RCC 7860 (cell line): ENCODE results near the gene PARP9.

Experiments
- DNase-seq: peaks from one replicate; pipeline ENCODE4 v3.0.0-alpha.2; 2015; ENCODE audit warnings: low spot score
- FAIRE-seq: peaks from 2 replicates; lab custom pipeline; 2012; peaks lifted over from hg19 to GRCh38; lab: Jason Lieb, UNC

Gene PARP9

DNA sequence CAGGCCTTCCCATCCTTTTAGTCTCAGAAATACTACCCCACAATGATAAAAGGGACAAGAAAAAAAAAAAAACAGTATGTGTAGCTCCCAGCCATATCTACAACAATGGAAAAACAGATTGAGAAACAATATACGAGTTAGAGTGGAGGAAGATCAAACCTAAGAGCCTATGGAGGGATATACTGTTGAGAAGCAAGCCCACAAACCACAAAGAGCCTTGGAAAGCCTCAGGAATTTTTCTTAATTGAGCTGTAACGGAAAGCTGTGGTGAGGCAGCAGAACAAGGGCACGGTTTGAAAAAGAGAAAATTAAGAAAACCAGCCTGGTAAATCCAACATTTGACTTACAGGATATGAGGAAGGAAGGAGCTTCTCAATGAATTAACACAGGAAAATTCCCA, 70.8 kb downstream of the PARP9 start:
- DNase-seq (peak; percentile 75), FAIRE-seq (peak; percentile 95)

DNA sequence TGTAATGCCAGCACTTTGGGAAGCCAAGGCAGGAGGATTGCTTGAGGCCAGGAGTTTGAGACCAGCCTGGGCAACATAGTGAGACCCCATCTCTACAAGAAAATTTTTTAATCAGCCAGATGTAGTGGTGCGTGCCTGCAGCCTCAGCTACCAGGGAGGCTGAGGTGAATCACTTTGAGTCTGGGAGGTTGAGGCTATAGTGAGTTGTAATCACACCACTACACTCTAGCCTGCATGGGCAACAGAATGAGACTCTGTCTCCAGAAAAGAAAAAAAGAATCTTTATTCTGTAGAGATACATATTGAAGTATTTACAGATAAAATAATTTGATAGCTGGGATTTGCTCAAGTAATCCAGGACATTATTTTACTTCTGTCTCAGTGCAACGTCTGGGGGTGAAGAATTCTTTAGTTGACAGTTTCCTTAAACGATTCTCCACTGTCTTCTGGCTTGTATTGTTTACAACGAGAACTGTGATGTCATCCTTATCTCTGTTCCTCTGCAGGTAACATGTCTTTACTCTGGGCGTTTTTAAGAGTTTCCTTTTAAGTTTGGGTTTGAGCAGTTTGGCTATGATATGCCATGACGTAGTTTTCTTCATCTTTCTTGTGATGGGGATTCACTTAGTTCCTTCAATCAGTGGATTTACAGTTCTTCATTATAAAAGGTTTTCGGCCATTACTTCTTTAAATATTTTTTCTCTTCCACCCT, 75.7 kb downstream of the PARP9 start:
- FAIRE-seq (no peak), DNase-seq (no peak)

DNA sequence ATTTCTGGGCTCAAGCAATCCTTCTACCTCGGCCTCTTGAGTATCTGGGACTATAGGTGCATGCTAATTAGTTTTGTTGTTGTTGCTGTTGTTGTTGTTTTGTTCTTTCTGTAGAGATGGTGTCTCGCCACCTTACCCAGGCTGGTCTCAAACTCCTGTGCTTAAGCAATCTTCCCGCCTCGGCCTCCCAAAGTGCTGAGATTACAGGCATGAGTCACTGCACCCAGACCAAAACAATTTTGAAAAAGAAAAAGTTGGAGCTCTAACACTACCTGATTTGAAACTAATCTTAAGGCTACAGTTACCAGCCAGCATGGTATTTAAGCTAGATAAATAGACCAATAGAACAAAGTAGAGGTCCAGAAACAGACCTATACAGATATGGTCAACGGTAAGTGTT, 79.1 kb downstream of the PARP9 start:
- FAIRE-seq (peak; percentile 49), DNase-seq (no peak)

DNA sequence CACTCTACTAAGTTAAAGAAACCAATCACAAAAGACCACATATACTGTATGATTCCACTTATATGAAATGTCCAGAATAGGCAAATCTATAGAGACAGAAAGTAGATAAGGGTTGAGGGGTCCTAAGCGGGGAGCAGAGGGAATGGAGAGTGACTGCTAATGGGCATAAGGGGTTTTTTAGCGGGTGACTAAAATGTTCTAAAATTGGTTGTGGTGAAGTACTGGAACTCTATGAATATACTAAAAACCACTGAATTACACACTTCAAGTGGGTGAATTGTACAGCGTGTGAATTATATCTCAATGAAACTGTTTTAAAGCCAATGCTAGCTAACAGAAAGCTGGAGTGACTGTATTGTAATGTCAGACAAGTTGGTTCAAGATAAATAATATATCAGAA, 82.7 kb downstream of the PARP9 start:
- DNase-seq (no peak), FAIRE-seq (no peak)
